Lower leg skin (tissue), 4 donors: ENCODE measurements around the gene B4GALNT4. TPM values are rescaled to one million over a fixed set of nuclear protein-coding genes. Genes with fewer than 3 reads are reported as not detected.

Experiments
- DNase-seq, 2 donors: peaks; one replicate each; pipeline ENCODE4 v3.0.0-alpha.2; 2019; ENCODE audit warnings: low spot score in 2 of 2
- H3K4me3 ChIP-seq: fragments of 200-600 bp; sonication (generic); 2 replicates; pipeline ENCODE4 v1.5.1; 2017; ENCODE audit warnings: mild to moderate bottlenecking, low read depth; ENCODE audit not compliant: poor library complexity, severe bottlenecking
- CTCF ChIP-seq, 3 donors: fragments of 450-650 bp; IDR thresholded peaks; one replicate each; pipeline ENCODE4 v1.5.1; 2016; ENCODE audit warnings: antibody characterized with exemption in 3 of 3, mild to moderate bottlenecking in 3 of 3, moderate library complexity in 2 of 3
- POLR2A ChIP-seq, 2 donors: fragments of 450-650 bp; IDR thresholded peaks; one replicate each; pipeline ENCODE4 v1.6.1; 2016 to 2017; ENCODE audit warnings: antibody characterized with exemption in 2 of 2, mild to moderate bottlenecking in 1 of 2, moderate library complexity in 1 of 2
- WGBS, 2 donors: methylation state at CpG; one replicate each; pipeline ENCODE4 v1.1.5; 2018; 5-methylcytosine and 5-hydroxymethylcytosine counted together
- intact Hi-C: fragments of 100-400 bp; cut with DNase I; formaldehyde crosslinking; loops from one replicate; pipeline ENCODE4 v1.15.0; 2023; ENCODE audit warnings: low total_unique reads
- total RNA-seq, 4 donors: library from RNA; depleted of rRNA; stranded (reverse); fragments of >200 nt; gene quantifications; one replicate each; pipeline ENCODE4 v1.1.0, GENCODE V29; 2016

Gene B4GALNT4
- total RNA-seq, 4 donors from 2014 or later: 1.8 to 20.0 (median 5.0) TPM

- H3K4me3 ChIP-seq: no peak overlapping the region
- 77% methylated on average over 6 of the region's 6 CpGs for WGBS, 2 donors
- TF ChIP-seq CTCF (IDR thresholded peaks at IDR 0.05) (no peak), POLR2A (IDR thresholded peaks at IDR 0.05) (no peak)
- no peak for DNase-seq
- intact Hi-C loops: loop anchor here (10.0 kb wide), 2 partner anchors 52 to 102 kb away; partner anchors contain the start of gene IFITM2
These were observed 12.7 kb upstream of the B4GALNT4 start for GRCh38 chr11:356610-357009.

- TF ChIP-seq CTCF (IDR thresholded peaks at IDR 0.05): no peak
- TF ChIP-seq POLR2A (IDR thresholded peaks at IDR 0.05): no peak
These were observed 11.7 kb upstream of the B4GALNT4 start for GRCh38 chr11:357582-357981.

GRCh38 chr11:358129-358800, 11.0 kb upstream of the B4GALNT4 start:
- intact Hi-C loops: loop anchor here (10.0 kb wide), 2 partner anchors 53 to 103 kb away; partner anchors contain the start of gene IFITM2
- WGBS, 2 donors: 67 to 70% methylated on average over 33 to 34 of the region's 34 CpGs
- H3K4me3 ChIP-seq: no peak overlapping the region
- no peak for DNase-seq
- TF ChIP-seq POLR2A (IDR thresholded peaks at IDR 0.05) (no peak), CTCF (IDR thresholded peaks at IDR 0.05) (no peak)

More at GRCh38 chr11:357582-357981, 11.7 kb upstream of the B4GALNT4 start:
- no peak for DNase-seq
- WGBS, 2 donors: 93 to 95% methylated on average over 4 of the region's 4 CpGs
- no peak overlapping the region for H3K4me3 ChIP-seq
- intact Hi-C loops: loop anchor here (10.0 kb wide), 2 partner anchors 53 to 103 kb away; partner anchors contain the start of gene IFITM2

GRCh38 chr11:359181-359714, 10.1 kb upstream of the B4GALNT4 start:
- DNase-seq: no peak
- intact Hi-C loops: loop anchor here (10.0 kb wide), 2 partner anchors 54 to 104 kb away; partner anchors contain the start of gene IFITM2
- 68 to 78% methylated on average over 5 of the region's 5 CpGs for WGBS, 2 donors
- H3K4me3 ChIP-seq: no peak overlapping the region
- no peak for TF ChIP-seq POLR2A (IDR thresholded peaks at IDR 0.05)
- no peak for TF ChIP-seq CTCF (IDR thresholded peaks at IDR 0.05)

GRCh38 chr11:360326-361280, 8.7 kb upstream of the B4GALNT4 start:
- no peak for TF ChIP-seq CTCF (IDR thresholded peaks at IDR 0.05)
- TF ChIP-seq POLR2A (IDR thresholded peaks at IDR 0.05): no peak
- H3K4me3 ChIP-seq: no peak overlapping the region
- WGBS, 2 donors: 83 to 85% methylated on average over 21 to 22 of the region's 22 CpGs
- DNase-seq: no peak
- intact Hi-C loops: no loop called here
